SU-DHL-6 (cell line): ENCODE results near the gene DAW1.

ENCODE experiments used
- CTCF ChIP-seq: fragments of 200-600 bp; sonication (generic); IDR thresholded peaks from one replicate; pipeline ENCODE4 v1.5.1; 2017; ENCODE audit warnings: antibody characterized with exemption, mild to moderate bottlenecking, low read length, moderate library complexity; ENCODE audit not compliant: insufficient read depth, poor library complexity, severe bottlenecking
- EZH2phosphoT487 ChIP-seq: fragments of 200-600 bp; sonication (generic), shearing (Covaris generic); conservative IDR thresholded peaks from 2 replicates; pipeline ENCODE4 v1.6.1; 2018; ENCODE audit warnings: mild to moderate bottlenecking, antibody characterized with exemption, low read length, moderate library complexity, mixed read lengths

GRCh38 chr2:227876300-227876801 is 4.9 kb downstream of the DAW1 start:
- TF ChIP-seq CTCF, result no peak
- TF ChIP-seq EZH2phosphoT487, result no peak
